Activated CD4-positive, alpha-beta T cell treated with anti-CD3 and anti-CD28 coated beads for 4 hours (primary cell): ENCODE measurements around the gene SBNO1.
"Not testable (repeated sequence)": the region's sequence is repeated elsewhere in the genome, so short reads cannot be mapped to it uniquely, and the experiment has no call there.

ENCODE experiments used
- DNase-seq, 2 donors: peaks; one replicate each; pipeline ENCODE4 v3.0.0-alpha.2; 2020

SBNO1 gene

DNA sequence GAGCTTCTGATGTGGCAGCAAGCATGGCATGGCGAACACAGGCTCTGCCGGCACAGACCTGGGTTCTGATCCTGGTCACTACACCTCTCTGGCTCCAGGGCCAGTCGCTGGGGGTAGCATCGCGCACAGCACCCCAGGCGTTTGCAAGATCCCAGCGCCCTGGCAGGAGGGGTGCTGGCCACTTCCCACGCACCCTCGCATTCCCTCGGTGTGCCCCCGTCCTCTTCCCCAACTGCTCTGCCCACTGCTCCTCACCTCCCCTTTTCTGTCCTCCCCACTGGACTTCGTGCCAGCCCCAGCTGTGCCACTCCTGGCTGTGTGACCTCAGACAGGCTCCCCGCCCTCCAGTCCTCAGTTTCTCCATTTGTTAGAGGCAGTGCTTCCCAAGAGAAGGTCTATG is 95.8 kb downstream of the SBNO1 start:
- DNase-seq, result no peak

DNA sequence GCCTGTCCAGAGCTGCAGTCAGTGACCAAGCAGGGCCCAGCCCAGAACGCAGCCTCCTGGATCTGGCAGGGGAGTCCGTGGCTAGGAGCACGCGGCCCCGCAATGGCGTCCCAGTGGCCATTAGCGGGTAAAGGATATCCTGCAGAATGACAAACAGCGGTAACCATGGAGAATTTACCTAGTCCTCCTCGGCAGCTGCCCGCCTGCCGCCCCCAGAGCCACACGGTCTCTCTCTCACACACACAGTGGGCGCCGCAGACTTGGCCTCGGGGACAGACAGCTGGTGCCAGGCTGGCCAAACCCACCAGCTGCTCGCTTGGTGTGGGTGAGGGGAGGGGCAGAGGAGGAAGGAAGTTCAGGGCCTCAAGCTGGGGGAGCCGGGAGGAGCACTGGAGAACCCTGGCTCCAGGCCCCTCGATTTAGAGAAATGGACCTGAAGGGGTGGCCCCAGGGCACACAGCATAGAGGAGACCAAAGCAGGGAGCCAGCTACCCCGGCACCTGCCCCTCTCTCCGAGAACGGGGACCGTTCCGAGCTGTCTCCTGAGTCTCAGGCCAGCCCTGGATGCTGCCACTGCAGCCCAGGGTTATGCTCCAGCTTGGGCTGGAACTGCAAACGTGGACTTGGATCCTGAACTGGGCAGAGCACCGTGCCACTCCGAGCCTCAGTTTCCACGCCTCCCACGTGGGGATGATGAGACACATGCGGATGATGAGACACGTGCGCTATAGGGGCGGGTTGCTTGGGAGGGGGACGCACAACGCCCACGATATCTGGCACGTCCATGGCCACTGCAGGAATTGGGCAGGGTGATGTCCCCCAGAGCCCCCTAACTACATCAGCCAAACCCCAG is 96.4 kb downstream of the SBNO1 start:
- DNase-seq, result no peak

DNA sequence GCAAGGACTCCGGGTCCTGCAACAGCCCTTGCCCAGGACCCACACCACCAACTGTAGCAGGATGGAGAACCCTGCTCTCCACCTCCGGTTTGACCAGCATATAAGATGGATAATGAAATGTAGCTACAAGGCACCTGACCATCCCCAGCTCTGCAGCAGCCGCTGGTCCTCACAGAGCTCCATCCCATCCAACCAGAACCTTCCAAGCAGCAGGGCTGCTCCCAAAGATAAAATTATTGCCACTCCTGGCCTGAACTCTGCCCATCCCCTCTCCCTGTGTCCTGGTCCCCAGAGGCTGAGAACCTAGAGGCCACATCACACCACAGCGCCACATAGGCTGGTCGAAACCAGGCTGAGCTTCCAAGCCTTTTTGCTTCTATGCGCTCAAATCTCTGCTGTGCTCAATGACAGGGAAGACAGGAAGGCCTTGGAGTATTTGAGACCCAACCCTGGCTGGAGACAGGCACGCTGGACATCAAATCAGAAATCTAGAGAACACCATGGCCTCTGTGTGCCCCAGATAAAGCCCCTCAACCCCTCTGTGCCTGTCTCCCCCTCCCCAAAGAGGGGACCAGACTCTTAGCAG is 97.2 kb downstream of the SBNO1 start:
- no peak for DNase-seq

DNA sequence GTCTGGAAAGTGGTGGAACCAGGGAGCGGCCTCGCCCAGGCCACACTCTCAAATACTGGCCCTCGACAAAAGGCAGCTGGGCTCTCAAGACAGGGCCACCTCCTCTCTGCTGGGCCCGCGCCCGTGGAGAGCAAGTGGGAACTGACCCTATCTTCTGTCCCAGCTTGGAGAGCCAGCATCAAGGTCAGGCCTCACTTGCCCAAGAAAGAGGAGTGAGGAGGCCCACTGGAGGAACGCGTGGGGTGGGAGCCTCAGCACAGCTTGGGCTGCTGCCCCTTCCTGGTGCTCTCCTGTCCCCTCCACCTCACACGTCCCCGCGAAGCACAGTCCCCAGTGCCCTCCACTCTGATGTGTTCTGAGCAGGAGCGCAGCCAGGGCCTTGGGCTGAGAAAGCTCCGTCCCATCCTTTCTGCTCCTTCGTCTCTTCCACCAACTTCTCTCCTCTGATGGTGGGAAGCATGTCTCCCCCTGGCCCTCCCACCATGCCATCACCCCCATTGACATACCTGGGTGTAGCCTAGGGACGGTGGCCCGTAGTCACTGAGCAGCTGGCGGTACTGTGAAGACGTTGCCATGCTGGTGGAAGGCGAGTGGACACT is 97.9 kb downstream of the SBNO1 start:
- no peak for DNase-seq

DNA sequence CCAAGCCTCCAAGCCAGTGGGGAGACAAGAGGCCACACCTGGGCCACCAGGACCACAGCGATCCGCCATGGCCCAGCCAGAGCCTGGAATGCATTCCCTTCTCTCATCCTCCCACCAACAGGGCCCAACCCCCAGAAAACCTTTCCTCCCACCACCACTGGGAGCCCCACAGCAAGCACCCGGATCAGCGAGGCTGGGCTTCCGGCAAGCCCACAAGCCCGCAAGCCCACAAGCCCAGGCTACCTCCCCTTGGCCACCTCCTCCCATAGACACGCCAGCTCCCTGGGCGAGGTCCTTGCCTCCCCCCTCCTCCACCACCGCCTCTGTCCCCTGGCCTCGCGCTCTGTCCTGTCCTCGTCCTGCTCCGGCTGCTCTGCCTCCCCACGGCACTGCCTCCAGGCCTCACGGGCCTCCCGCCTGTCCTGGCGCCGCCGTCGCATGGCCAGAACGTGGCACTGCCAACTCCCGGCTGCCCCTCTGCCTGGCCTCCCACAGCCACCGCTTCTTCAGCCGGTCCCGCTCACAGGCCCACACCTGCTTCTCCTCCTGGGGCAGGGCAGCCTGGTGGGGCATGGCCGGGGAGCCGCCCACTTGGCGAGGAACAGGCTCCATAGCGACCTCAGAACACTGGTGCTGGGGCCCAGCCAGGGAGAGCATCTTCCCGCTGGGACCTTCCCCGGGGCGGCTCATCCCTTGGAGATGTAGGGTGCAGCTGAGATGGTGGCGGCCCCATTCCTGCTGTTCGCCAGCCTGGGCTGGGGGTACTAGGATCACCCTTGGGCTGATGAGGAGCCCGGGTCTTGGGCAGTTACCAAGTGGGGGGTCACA is 98.6 kb downstream of the SBNO1 start:
- no peak for DNase-seq

DNA sequence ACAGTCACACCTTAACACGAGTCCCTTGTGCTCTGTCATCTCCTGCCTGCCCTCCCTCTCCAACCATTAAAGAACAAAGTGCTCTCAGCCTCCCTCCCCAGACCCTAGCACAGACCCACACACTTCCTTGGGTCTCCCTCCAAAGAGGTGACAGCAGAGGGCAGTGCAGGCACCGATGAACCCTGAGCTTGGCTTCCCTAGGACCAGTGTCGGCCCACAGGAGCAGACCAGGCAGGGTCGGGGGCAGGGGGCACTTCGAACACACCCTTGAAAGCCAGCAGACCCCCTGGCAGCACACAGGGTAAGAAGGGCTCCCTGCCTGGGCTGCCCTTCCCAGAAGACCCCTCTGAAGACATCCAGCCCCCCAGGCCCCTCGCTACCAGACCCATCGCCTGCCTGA is 100.0 kb downstream of the SBNO1 start:
- DNase-seq, result no peak

DNA sequence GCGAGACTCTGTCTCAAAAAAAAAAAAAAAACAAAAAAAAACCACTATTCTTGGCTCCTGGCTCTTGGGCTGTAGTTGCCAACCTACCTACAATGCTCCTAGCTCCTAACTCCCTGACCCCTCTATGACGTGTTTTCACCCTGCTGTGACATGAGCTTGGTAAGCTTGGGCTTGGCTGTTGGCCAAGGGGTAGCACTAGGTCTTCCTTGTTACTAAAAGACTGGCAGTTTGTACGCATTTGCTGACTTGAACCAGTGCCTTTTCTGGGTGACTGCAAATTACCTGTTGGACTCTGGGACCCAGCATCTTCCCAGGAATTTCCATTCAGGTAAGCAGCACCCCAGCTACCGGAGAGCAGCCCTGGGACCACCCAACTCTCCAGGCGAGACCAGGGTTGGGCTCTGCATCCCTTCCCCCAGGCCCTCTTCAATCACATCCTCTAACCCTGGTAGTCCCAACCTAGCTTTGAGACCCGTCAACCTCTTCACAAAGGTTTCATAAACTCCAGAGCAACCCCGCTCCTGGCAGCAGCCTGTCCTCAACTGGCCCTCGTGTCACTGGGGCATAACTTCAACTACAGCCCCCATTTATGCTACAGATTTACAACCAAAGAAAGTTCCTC is 101.3 kb downstream of the SBNO1 start:
- DNase-seq, result no peak

DNA sequence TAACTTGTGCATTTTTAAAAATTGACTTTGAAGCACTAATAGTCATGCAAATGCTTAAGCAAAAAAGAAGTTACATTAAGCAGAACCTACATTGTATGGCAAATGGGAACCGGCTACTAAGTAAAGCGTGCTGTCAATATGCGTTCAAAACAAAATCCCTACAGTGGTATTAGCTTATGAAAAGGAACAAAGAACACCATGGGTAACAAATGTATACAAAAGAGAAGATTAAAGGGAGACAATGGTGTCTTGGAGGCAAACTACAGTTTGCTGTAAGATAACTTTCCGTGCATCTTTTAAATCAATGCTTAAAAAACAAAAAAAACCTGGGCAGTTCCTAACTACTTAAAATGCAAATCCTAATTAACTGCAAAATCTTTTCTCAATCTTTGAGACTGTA is 103.5 kb downstream of the SBNO1 start:
- DNase-seq, result no peak

DNA sequence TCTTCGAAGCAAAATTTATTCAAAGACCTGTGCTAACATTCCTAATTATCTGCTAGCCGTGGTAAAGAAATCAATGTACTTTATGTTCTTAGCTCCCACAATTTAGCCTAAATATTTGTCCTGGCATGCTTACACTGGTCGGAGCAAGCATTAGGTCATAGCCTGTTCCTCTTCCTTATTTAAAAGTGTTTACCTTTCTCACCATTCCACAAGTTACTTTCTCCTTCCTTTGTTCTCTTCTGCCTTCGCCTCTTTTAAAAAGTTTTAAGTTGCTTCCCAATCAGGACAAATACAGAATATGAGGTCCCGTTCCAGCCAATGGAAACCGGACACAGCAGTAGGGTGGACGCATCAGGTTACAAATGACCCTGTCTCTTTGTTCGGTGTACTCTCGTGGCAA is 104.6 kb downstream of the SBNO1 start:
- DNase-seq, result no peak

DNA sequence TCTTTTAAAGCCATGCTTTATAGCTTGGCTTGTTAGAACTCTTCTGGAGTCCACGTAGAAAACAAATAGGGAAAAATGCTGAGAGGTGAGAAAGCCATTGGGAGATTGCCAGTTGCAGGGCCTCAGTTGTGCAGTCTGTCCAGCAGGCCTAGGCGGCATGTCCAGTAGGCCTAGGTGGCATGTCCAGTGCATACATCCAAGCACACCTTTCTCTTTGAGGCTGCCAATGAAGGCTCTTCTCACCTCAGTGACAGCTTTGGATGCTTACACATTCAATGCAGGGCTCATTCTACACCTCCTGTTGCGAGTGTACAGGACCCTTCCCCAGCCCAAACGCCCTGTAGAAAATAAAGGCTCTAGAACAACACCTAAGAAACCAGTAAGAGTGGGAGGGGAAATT is 106.1 kb downstream of the SBNO1 start:
- no peak for DNase-seq

DNA sequence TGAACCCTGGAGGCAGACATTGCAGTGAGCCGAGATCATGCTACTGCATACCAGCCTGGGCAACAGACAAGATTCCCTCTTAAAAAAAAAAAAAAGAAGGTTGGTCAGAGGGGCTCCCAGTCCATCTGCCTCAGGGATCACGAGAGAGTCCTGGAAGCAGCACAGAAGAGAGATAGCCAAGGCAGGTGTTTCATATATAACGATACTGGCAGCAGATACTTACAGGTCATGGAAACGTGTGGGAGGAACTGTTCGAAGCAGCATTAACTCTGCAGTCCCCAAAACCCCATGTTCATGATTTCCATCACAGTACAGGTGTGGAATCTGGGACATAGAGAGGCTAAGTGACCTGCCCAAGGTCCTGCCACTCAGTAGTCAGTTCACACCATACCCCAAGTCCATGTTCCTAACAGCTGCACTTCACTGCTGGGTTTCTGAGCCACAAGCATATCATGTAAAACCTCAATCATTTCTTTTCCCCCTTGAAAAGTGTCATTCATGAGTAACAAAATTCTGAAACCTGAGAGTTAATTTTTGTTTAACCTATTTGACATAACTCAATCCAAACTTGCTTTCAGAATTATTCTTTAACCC is 109.7 kb downstream of the SBNO1 start:
- no peak for DNase-seq

DNA sequence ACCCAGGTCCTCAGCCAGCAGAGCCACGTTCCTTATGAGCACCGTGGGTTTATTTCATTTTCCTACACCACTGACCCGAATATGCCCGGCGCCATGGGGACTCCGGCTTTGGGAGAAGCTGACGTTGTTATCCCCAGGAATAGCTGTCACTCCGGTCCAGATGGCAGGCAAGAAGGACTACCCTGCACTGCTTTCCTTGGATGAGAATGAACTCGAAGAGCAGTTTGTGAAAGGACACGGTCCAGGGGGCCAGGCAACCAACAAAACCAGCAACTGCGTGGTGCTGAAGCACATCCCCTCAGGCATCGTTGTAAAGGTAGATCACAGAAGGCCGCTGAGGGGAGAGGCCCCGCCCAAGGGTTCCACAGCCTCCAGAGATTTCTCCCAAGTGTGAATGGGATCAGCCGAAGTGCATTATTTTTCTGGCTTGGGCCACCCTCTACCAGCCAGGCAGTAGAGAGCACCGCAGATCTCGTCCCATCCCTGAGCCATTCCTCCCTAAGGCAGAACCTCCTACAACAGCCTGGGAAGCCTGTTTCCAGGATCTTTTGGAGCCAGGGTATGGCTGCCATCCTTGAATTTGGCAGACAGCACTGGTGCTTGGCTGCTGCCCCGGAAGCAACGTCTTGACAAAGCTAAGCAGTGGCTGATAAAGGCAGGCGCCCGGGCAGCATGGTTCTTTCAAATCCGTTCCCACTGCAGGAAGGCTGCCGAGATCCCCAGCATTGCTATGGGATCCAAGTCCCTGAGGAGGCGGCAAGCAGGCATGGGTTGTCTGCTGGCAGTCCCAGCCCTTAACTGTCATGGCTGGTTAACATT is 110.8 kb downstream of the SBNO1 start:
- no peak for DNase-seq

DNA sequence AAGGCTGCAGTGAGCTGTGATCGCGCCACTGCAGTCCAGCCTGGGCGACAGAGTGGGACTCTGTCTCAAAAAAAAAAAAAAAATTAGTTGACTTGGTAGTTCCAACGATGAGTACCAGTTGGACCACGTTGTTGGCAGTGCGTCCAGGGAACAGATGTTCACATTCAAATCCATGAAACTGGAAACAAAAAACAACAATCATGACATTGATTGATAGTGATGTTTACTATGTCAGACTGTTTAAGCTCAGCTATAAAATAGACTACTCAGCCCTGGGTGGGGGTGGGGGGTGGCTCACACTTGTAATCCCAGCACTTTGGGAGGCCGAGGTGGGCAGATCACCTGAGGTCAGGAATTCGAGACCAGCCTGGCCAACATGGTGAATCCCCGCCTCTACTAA is 112.3 kb downstream of the SBNO1 start:
- not testable (repeated sequence) for DNase-seq

DNA sequence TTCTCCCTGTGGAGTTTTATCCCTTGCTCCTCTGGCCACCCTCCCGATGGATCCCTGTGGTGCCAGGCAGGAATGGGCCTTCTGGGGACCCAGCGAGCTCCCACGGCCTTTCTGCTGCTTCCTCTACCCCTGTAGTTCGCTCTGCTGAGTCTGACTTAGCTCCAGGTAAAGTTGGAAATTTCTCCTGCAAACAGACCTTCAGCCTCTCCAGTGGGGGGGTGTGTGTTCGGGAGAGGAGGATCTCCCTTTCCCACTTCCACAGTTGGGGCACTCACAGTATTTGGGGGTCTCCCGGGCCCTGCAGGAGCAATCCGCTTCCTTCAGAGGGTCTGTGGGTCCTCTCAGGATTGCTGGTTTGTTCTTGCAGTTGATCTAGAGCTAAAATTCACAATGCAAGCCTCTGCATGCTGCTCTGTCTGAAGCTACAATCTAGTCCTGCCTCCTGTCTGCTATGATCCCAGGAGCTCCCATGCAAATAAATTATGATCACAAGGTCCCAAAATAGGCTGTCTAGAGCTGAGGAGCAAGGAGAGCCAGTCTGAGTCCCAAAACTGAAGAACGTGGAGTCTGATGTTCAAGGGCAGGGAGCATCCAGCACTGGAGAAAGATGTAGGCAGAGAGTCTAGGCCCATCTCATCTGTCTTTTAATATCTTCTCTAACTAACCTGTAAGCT is 113.1 kb downstream of the SBNO1 start:
- no peak for DNase-seq

DNA sequence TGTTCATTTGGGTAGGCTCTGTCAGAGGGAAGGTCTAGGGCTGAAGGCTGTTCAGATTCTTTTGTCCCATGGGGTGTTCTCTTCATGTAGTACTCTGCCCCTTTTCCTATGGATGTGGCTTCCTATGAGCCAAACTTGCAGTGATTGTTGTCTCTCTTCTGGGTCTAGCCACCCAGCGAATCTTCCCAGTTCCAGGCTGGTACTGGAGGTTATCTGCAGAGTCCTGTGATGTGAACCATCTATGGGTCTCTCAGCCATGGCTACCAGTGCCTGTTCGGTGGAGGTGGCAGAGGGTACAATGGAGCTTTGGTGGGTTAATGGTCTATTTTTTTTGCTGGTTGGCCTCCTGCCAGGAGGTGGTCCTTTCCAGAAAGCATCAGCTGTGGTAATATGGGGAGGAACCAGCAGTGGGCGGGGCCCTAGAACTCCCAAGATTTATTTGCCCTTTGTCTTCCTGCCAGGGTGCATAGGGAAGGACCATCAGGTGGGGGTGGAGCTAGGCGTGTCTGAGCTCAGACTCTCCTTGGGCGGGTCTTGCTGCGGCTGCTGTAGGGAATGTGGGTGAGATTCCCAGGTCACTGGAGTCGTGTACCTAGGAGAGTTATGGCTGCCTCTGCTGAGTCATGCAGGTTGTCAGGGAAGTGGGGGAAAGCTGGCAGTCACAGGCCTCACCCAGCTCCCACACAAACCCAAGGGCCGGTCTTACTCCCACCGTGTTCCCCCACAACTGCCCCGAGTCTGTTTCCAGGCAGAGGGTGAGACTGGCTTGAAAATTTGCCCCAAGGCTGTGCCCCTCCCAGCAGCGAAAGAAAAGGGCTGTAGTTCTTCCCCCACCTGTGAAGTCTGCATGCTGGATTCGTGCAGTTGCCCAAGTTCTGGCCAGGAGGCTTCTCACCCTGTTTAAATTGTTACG is 113.9 kb downstream of the SBNO1 start:
- no peak for DNase-seq

DNA sequence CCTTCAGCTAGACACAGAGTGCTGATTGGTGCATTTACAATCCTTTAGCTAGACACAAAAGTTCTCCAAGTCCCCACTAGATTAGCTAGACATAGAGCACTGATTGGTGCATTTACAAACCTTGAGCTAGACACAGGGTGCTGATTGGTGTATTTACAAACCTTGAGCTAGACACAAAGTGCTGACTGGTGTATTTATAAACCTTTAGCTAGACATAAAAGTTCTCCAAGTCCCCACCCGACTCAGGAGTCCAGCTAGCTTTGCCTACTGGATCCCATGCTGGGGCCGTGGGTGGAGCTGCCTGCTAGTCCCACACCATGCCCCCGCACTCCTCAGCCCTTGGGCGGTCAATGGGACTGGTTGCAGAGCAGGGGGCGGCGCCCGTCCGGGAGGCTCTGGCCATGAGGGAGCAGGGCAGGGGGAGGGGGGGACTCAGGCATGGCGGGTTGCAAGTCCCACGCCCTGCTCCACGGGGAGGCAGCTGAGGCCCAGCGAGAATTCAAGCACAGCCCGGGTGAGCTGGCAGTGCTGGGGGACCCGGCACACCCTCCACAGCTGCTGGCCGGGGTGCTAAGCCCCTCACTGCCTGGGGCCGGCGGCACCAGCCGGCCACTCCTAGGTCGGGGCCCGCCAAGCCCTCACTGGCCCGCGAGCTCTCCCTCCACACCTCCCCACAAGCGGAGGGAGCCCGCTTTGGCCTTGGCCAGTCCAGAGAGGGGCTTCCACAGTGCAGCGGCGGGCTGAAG is 115.5 kb downstream of the SBNO1 start:
- not testable (repeated sequence) for DNase-seq

DNA sequence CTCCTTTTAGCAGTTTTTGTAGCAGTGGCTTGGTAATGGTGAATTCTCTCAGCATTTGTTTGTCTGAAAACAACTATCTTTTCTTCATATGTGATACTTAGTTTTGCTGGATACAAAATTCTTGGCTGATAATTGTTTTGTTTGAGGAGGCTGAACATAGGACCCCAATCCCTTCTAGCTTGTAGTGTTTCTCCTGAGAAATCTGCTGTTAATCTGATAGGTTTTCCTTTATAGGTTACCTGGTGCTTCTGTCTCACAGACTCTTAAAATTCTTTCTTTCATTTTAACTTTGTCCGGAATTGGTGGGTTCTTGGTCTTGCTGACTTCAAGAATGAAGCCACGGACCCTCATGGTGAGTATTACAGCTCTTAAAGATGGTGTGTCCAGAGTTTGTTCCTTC is 116.5 kb downstream of the SBNO1 start:
- DNase-seq, result not testable (repeated sequence)

DNA sequence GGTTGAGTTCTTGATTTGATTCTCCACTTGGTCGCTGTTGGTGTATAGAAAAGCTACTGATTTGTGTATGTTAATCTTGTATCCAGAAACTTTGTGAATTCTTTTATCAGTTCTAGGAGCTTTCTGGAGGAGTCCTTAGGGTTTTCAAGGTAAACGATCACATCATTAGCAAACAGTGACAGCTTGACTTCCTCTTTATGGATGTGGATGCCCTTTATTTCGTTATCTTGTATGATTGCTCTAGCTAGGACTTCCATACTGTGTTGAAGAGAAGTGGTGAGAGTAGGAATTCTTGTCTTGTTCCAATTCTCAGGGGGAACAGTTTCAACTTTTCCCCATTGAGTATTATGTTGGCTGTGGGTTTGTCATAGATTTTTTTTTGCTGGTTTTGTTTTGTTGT is 119.0 kb downstream of the SBNO1 start:
- DNase-seq, result no peak

DNA sequence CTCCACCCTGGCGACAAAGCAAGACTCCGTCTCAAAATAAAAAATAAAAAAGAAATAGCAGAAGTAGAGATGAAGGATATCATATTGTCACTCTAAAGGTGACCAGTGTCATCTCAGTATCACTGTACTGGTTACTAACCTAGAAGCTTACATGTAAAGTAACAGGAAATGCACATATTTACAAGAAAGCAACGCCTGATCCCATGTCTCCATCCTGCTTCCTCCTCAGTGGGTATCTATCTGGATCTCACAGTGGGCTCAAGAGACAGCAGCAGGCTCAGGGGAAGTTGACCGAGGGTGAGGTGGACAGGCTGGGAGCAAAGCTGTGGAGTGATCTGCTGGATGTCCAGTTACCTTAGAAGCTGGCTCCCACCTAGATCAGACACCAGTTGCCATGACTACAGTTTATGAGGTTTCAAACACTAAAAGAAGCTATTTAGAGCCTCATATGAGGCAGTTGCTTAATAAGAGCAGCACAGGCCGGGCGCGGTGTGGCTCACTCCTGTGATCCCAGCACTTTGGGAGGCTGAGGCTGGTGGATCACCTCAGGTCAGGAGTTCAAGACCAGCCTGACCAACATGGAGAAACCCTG is 120.9 kb downstream of the SBNO1 start:
- no peak for DNase-seq
